Prostate gland (tissue), 2 donors: ENCODE data around the gene RXRA. TPM values are rescaled to one million over a fixed set of nuclear protein-coding genes. Genes with fewer than 3 reads are reported as not detected.

Experiments
- DNase-seq: peaks from one replicate; pipeline ENCODE4 v3.0.0-alpha.2; 2019; ENCODE audit warnings: low spot score
- H3K27ac ChIP-seq, 2 donors: fragments of 200-600 bp; sonication (generic); 2 replicates each; pipeline ENCODE4 v1.5.1; 2017 to 2019
- H3K27me3 ChIP-seq: fragments of 200-600 bp; sonication (generic); replicated peaks from 2 replicates; pipeline ENCODE4 v1.5.1; 2019; ENCODE audit not compliant: insufficient read depth
- H3K36me3 ChIP-seq, 2 donors: fragments of 200-600 bp; sonication (generic); 1 replicate in 1 of 2; 2 replicates in 1 of 2; pipeline versions ENCODE4 v1.5.1 to v1.8.1; 2017 to 2019
- H3K4me1 ChIP-seq: fragments of 200-600 bp; sonication (generic); replicated peaks from 2 replicates; pipeline ENCODE4 v1.5.1; 2019
- H3K4me3 ChIP-seq, 2 donors: fragments of 200-600 bp; sonication (generic); 2 replicates each; pipeline ENCODE4 v1.5.1; 2017 to 2019
- H3K9me3 ChIP-seq: fragments of 200-600 bp; sonication (generic); 2 replicates; pipeline ENCODE4 v1.5.1; 2017
- POLR2A ChIP-seq: fragments of 450-650 bp; IDR thresholded peaks from one replicate; pipeline ENCODE4 v1.6.1; 2016; ENCODE audit warnings: antibody characterized with exemption, mild to moderate bottlenecking
- POLR2AphosphoS5 ChIP-seq: sonication (generic); formaldehyde crosslinking; IDR thresholded peaks from one replicate; pipeline ENCODE4 v1.6.1; 2017; ENCODE audit warnings: antibody characterized with exemption
- WGBS: methylation state at CpG from one replicate; pipeline ENCODE4 v1.1.5; 2018; 5-methylcytosine and 5-hydroxymethylcytosine counted together
- intact Hi-C: fragments of 100-400 bp; cut with DNase I; formaldehyde crosslinking; loops from one replicate; pipeline ENCODE4 v1.14.2; 2022
- total RNA-seq, 2 donors: library from RNA; depleted of rRNA; stranded (reverse); fragments of >200 nt; gene quantifications; one replicate each; pipeline ENCODE4 v1.1.0, GENCODE V29; 2016
- TF ChIP-seq, protein P1 (sequence below), 4 experiments: fragments of 200-600 bp in 2 of 4; fragments of 450-650 bp in 2 of 4; sonication (generic) in 2 of 4; IDR thresholded peaks; 1 replicate in 3 of 4; 2 replicates in 1 of 4; pipeline ENCODE4 v1.5.1; 2016 to 2019; ENCODE audit warnings: antibody characterized with exemption in 4 of 4, mild to moderate bottlenecking in 2 of 4, moderate library complexity in 2 of 4

Gene RXRA
- total RNA-seq, 2 donors from 2014 or later: 69.5 to 84.1 TPM

DNA sequence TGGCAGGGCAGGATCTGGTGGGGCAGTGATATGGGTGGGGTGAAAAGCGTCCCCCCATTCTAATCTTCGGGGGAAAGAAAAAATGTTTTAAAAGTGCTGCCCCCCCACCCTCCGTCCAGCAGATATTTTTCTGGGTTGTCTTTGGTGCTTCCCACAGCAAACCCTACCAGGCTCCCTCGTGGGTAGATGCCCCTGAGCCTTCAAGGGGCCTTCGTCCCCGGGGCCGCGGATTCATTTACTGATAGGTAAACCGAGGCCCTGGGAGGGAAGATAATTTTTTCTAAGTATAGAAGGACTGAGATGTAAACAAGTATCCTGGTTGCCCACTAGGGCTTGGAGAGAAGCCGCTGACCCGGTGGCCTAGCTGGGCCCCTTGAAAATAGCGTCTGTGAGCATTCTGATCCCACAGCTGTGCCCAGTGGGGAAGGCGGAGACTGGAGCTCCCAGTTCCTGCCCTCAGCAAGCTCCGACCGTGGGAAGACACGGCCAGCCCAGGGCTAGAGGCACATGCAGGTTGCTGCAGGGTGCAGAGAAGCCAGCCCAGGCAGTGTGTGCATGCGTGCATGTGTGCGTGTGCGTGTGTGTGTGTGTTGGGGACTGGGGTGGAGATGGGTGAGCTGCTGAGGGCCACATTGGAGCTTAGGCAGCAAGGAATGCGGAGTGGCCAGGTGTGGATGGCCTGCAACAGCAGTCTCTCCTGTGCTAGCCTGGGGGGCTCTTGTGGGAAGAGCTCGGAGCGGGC, 6.0 kb upstream of the RXRA start:
- H3K27ac ChIP-seq: no peak overlapping the region

DNA sequence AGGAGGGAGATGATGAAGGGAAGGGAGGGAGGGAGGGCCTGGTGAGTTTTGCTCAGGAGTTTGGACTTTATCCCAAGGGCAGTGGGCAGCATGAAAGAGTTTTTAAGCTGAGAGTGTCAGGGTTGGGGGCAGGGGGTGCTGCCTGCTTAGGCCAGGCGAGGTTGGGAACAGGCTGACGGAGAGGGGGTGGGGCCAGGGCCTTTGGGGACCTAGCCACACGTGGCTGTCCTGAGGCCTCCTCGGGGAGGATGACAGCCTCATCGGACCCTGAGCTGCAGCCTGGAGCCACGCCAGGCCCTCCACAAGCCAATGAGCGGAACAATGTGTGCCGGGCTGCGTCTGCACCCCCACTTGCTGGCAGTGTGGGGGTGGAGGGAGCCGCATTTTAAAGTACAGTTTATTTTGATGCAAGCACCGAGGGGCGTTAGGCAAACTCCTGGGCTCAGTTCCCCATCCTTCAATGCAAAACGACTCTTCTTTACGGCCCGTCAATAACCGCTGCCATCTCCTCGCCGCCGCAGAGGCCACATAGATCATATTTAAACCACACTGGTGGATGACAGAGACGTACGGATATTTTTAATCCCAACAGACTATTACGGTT, 5.3 kb upstream of the RXRA start:
- 53% methylated on average over 22 of the region's 22 CpGs for WGBS
- no peaks in the 10 kb centered on the region for H3K27me3 ChIP-seq
- TF ChIP-seq POLR2AphosphoS5 (peak; percentile 27), POLR2A (no peak)
- TF ChIP-seq, protein P1, sequence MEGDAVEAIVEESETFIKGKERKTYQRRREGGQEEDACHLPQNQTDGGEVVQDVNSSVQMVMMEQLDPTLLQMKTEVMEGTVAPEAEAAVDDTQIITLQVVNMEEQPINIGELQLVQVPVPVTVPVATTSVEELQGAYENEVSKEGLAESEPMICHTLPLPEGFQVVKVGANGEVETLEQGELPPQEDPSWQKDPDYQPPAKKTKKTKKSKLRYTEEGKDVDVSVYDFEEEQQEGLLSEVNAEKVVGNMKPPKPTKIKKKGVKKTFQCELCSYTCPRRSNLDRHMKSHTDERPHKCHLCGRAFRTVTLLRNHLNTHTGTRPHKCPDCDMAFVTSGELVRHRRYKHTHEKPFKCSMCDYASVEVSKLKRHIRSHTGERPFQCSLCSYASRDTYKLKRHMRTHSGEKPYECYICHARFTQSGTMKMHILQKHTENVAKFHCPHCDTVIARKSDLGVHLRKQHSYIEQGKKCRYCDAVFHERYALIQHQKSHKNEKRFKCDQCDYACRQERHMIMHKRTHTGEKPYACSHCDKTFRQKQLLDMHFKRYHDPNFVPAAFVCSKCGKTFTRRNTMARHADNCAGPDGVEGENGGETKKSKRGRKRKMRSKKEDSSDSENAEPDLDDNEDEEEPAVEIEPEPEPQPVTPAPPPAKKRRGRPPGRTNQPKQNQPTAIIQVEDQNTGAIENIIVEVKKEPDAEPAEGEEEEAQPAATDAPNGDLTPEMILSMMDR (IDR thresholded peaks at IDR 0.05): no peak
- no peaks in the 10 kb centered on the region for H3K36me3 ChIP-seq
- H3K9me3 ChIP-seq: no peaks in the 10 kb centered on the region
- no peak overlapping the region for H3K4me3 ChIP-seq
- no peak for DNase-seq
- no peak overlapping the region for H3K27ac ChIP-seq
- intact Hi-C loops: no loop called here
- H3K4me1 ChIP-seq: no peaks in the 10 kb centered on the region

More for the DNA sequence above, 6.0 kb upstream of the RXRA start:
- TF ChIP-seq, protein P1 (IDR thresholded peaks at IDR 0.05): no peak
- no peak for TF ChIP-seq POLR2A
- no peak for TF ChIP-seq POLR2AphosphoS5
- intact Hi-C loops: no loop called here
- no peaks in the 10 kb centered on the region for H3K4me1 ChIP-seq
- DNase-seq: no peak
- WGBS: 83% methylated on average over 22 of the region's 22 CpGs
- no peaks in the 10 kb centered on the region for H3K9me3 ChIP-seq
- no peaks in the 10 kb centered on the region for H3K36me3 ChIP-seq
- H3K27me3 ChIP-seq: no peaks in the 10 kb centered on the region
- H3K4me3 ChIP-seq: no peak overlapping the region

DNA sequence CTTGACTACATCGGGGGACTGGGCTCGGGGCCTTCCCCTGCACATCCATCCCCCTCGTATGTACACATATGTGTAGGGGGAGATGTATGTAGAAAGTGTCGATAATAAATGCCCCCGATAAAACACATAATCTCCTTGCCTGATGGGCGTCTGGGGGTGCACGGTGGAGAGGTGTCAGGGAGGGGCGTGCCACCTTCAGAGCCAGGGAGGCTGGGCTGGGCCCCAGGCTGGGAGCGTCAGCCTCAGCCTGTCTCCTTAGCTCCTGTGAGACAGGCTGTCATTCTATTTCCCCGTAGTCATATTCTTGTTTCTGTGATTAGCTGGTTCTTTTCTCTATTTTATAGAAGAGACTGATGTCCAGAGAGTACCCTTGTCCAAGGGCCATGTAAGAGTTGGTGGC, 4.7 kb upstream of the RXRA start:
- TF ChIP-seq, protein P1 (IDR thresholded peaks at IDR 0.05): no peak
- TF ChIP-seq POLR2A: no peak
- no peak for TF ChIP-seq POLR2AphosphoS5
- no peak overlapping the region for H3K4me3 ChIP-seq
- no peak overlapping the region for H3K27ac ChIP-seq
- 67% methylated on average over 10 of the region's 10 CpGs for WGBS
- no peaks in the 10 kb centered on the region for H3K27me3 ChIP-seq
- no peaks in the 10 kb centered on the region for H3K36me3 ChIP-seq
- H3K9me3 ChIP-seq: no peaks in the 10 kb centered on the region
- DNase-seq: no peak
- no peaks in the 10 kb centered on the region for H3K4me1 ChIP-seq
- intact Hi-C loops: no loop called here

DNA sequence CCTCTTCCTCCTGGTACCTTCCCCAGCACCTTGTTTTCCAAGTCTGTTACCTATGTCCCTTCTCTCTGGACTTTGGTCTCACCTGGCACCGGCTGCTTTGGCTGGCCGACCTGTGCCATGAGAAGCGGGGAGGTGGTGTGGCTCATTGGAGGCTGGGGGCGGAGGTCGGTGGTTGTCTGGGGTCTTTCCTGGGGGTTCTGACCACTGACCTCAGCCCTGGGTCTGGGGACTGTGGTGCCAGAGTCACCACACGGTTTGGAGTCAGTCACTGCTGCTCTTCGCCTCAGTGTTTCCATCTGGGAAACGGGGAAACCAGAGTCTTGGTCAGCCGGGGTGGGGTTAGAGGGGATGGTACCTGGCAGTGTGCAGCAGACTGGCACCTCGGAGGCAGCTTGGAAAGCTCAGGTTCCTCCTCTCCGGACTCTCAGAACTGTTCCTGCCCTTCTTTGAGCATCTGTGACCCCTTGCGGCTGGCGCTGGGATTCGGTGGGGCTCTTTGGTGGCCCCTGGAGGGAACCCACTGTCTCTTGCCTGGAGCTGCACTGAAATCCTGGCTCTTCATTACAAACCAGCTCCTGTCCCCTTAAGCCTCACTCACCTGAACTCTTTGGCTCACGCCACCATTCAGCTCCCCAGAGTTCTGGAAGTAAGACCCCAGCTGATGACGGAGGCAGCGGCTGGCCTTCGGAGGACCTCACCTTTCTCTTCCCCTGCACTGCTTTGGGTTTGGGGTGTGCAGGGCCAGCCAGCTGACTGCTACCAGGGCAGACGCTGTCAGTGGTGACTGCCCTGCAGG, 4.1 kb upstream of the RXRA start:
- no peak overlapping the region for H3K4me3 ChIP-seq
- TF ChIP-seq POLR2AphosphoS5: no peak
- TF ChIP-seq, protein P1 (IDR thresholded peaks at IDR 0.05): no peak
- TF ChIP-seq POLR2A: no peak
- WGBS: 93% methylated on average over 19 of the region's 19 CpGs
- no peaks in the 10 kb centered on the region for H3K4me1 ChIP-seq
- DNase-seq: no peak
- H3K27me3 ChIP-seq: no peaks in the 10 kb centered on the region
- intact Hi-C loops: no loop called here
- no peak overlapping the region for H3K27ac ChIP-seq
- no peaks in the 10 kb centered on the region for H3K36me3 ChIP-seq
- H3K9me3 ChIP-seq: no peaks in the 10 kb centered on the region
